Muscle of back (tissue), 11 donors: ENCODE results near the gene LGALS9. TPM values are rescaled to one million over a fixed set of nuclear protein-coding genes. Genes with fewer than 3 reads are reported as not detected.
"Not testable (repeated sequence)": the region's sequence is repeated elsewhere in the genome, so short reads cannot be mapped to it uniquely, and the experiment has no call there.

Experiments used
- DNase-seq, 3 donors: peaks; one replicate each; pipeline versions ENCODE4 v3.0.0 to v3.0.0-alpha.2; 2013
- polyA plus RNA-seq, 10 donors: library from polyadenylated mRNA; unstranded; fragments of 120-200 nt; gene quantifications; one replicate each; pipeline ENCODE4 v1.2.1, GENCODE V29; 2013; ENCODE audit not compliant: insufficient read length in 10 of 10

LGALS9 gene
- polyA plus RNA-seq, 10 donors, result 8.1 to 18.5 (median 12.2) TPM

DNA sequence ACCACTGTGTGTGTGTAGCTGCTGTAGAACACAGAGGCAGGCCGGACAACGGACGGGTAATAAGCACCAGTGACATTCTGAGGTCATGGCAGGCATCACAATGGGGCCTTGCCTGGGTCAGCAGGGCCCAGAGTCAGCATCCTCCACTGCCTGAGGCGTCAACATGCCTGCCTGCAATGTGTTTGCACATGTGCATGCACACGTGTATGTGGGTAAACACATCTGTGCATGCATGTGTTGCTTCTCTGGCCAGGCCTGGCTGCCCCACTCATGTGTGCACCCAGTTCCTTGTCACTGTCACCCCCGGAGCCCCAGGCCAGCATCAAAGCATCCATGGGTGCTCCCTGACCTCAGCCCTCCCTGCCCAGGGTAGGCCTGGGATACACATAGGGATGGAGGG lies 43.3 kb downstream of the LGALS9 start:
- DNase-seq, result no peak

DNA sequence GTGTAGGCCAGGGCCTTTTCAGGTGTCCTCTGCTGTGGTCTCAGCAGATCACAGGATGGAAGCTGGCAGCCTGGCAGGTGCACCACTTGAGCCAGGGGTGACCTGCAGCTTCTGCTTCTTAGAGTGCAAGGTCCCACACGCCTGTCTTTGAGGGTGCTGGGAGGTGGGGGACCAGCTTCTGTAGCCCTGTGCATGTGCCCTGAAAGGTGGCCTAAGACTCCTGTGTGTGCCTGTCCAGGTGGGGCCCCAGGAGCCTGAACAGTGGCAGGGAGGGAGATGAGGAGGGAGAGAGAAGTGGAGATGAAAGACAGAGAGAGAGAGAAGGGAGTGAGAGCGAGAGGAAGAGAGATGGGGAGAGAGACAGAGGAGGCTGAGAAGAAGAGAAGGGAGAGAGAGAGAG lies 46.2 kb downstream of the LGALS9 start:
- no peak for DNase-seq

DNA sequence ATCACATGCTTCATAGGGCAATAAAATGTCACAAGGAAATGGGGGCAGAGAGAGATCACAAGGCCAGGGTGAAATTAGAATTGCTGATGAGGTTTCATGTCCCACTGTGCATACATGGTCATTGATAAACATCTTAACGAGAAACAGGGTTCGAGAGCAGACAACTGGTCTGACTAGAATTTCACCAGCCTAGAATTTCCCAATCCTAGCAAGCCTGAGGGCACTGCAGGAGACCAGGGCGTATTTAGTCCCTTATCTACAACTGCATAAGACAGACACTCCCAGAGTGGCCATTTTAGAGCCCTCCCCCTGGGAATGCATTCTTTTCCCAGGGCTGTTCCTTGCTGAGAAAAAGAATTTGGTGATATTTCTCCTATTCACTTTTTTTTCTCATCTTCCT lies 55.3 kb downstream of the LGALS9 start:
- DNase-seq, result not testable (repeated sequence)

DNA sequence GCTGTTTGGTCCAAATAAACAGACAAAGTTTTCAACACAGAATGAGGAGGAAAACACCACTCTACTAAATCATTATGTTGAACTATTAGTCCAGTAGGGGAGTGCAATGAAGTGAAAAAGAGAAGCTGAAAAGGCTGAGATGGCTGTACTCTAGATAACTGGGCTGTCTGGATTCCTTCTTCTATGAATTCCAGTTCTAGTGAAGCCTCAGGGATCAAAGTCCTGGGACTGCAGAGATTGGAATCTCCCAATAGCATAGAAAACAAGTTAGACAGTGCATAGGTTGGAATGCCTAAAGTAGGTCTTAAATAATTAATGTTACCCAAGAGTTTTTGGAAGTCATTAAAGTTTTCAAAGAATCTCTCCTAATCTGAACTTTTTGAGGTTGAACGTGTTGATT lies 59.9 kb downstream of the LGALS9 start:
- no peak for DNase-seq

DNA sequence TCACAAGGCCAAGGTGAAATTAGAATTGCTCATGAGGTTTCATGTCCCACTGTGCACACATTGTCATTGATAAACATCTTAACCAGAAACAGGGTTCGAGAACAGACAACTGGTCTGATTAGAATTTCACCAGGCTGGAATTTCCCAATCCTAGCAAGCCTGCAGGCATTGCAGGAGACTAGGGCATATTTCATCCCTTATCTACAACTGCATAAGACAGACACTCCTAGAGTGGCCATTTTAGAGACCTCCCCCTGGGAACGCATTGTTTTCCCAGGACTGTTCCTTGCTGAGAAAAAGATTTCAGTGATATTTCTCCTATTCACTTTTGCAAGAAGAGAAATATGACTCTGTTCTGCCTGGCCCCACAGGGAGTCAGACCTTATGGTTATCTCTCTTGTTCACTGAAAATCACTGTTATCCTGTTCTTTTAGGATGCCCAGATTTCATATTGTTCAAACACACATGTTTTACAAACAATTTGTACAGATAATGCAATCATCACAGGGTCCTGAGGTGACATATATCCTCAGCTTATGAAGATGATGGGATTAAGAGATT lies 64.3 kb downstream of the LGALS9 start:
- DNase-seq, result not testable (repeated sequence)

Other genes starting within 250 kb of the LGALS9 start
- 10 to 100 TPM; 56.1 to 93.2 (median 75.6) TPM for gene KSR1, start 174.7 kb upstream of the LGALS9 start, polyA plus RNA-seq
- 1 to 10 TPM; 1.9 to 3.6 (median 2.8) TPM for gene NOS2, start 169.3 kb downstream of the LGALS9 start, polyA plus RNA-seq